ENCODE data around the gene TRIM29. TPM values are rescaled to one million over a fixed set of nuclear protein-coding genes. Genes with fewer than 3 reads are reported as not detected.

Gene TRIM29
- total and polyA plus RNA-seq, 2 of the 4 experiments (the other 2 are of a cell fraction), result not detected

DNA sequence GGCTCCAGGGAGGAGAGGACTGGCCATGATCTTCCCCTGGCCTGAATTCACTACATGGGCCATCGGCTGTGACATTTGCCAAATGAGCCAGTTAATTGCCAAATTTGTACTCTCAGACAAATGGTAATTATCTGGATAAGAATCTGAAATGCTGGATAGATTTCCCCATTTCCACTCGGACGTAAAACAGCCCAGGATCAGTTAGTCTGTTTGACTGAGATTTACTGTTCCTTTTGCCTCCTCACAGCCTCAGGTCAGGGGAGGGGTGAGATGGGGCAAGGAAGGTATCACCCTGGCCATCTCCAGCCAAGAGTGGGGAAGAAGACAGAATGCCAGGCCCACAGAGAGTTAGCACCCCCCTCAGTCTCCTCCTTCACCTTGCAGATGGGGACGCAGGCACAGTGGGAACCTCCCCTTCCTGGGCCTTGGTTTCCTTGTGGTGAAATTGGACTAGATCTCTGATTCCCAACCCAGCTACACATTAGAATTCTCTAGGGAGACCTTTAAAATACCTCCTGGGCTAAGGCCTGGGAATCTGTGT is 5.2 kb downstream of the TRIM29 start:
- no peak overlapping the region for H3K56ac ChIP-seq (ENCODE audit: extremely low read depth, insufficient read depth, low read length)
- intact Hi-C loops (cut with micrococcal nuclease) (no loop called here), dilution Hi-C loops (cut with HindIII; ENCODE audit: low sequenced_read_pairs, unreplicated experiment) (no loop called here), in situ Hi-C loops (cut with MboI; ENCODE audit: low sequenced_read_pairs) (no loop called here)
- CTCF ChIA-PET, result no interaction called here
- POLR2A ChIA-PET (ENCODE audit: unreplicated experiment), result no interaction called here
- H2BK20ac ChIP-seq (ENCODE audit: low read depth, low read length), result no peak overlapping the region
- no peaks in the 10 kb centered on the region for H3K4me1 ChIP-seq (ENCODE audit: control insufficient read depth, insufficient read depth, low read length)
- no peak overlapping the region for H3K27ac ChIP-seq (ENCODE audit: insufficient read depth, low read length)
- H3K9ac ChIP-seq (ENCODE audit: low read depth, low read length), result no peak overlapping the region
- ATAC-seq (ENCODE audit: low read depth) (no peak), DNase-seq (no peak)
- no peak overlapping the region for H3K4me2 ChIP-seq (ENCODE audit: low read depth, low read length)
- no peak overlapping the region for H2AK9ac ChIP-seq (replicated peaks; ENCODE audit: low read depth, low read length, poor library complexity)
- H3K4ac ChIP-seq (ENCODE audit: low read depth, low read length), result no peak overlapping the region
- no peak overlapping the region for H3K4me3 ChIP-seq (ENCODE audit: insufficient read depth, low read depth, low read length)
- no peaks in the 10 kb centered on the region for H3K79me1 ChIP-seq (ENCODE audit: low read depth in 1 of 2, low read length in 2 of 2)
- no peak overlapping the region for H2BK120ac ChIP-seq (ENCODE audit: low read depth, low read length)
- H3K36me3 ChIP-seq (ENCODE audit: control insufficient read depth, insufficient read depth, low read length), result no peaks in the 10 kb centered on the region
- H2BK15ac ChIP-seq (ENCODE audit: low read depth, low read length), result no peak overlapping the region
- WGBS, 2 experiments (ENCODE audit: extremely low coverage in 2 of 2, insufficient read length in 1 of 2), result no CpG with 5 or more reads among the region's 4 CpGs
- H3K18ac ChIP-seq (ENCODE audit: low read depth, low read length), result no peak overlapping the region
- H3K14ac ChIP-seq (replicated peaks; ENCODE audit: low read depth, low read length), result no peak overlapping the region
- H4K8ac ChIP-seq (ENCODE audit: low read depth in 2 of 2, low read length in 2 of 2), result no peak overlapping the region
- no peak overlapping the region for H2BK5ac ChIP-seq (ENCODE audit: low read depth, low read length, poor library complexity, severe bottlenecking)
- H4K5ac ChIP-seq (ENCODE audit: low read depth, low read length), result no peak overlapping the region
- no peaks in the 10 kb centered on the region for H3K9me3 ChIP-seq (ENCODE audit: control insufficient read depth, insufficient read depth, low read length)
- BruUV-seq (replicated peaks), result no TSS peak
- H3K27me3 ChIP-seq (ENCODE audit: control insufficient read depth, insufficient read depth, low read length), result peaks cover 58% of the 10 kb centered on the region
- H4K91ac ChIP-seq (ENCODE audit: insufficient read depth, low read depth, low read length), result no peak overlapping the region
- TF ChIP-seq MXI1 (IDR thresholded peaks at IDR 0.05; ENCODE audit: borderline replicate concordance, low read depth, low read length) (no peak), NFE2L2 (IDR thresholded peaks at IDR 0.05; ENCODE audit: low read depth, low read length) (no peak), CEBPB (IDR thresholded peaks at IDR 0.05; ENCODE audit: low read depth, low read length) (no peak), CHD1 (IDR thresholded peaks at IDR 0.05; ENCODE audit: low read depth, low read length) (no peak), MAZ (IDR thresholded peaks at IDR 0.05; ENCODE audit: borderline replicate concordance, low read depth, low read length) (no peak), RFX5 (IDR thresholded peaks at IDR 0.05; ENCODE audit: low read depth, low read length) (no peak), MAFK (IDR thresholded peaks at IDR 0.05; ENCODE audit: low read depth, low read length) (no peak), SMC3 (IDR thresholded peaks at IDR 0.05; ENCODE audit: low read depth, low read length) (no peak), POLR2A (IDR thresholded peaks at IDR 0.05; ENCODE audit: low read depth, low read length) (no peak), RAD21 (IDR thresholded peaks at IDR 0.05; ENCODE audit: low read length) (no peak), RCOR1 (IDR thresholded peaks at IDR 0.05; ENCODE audit: insufficient replicate concordance, low read length) (no peak)
- TF ChIP-seq, protein P1, sequence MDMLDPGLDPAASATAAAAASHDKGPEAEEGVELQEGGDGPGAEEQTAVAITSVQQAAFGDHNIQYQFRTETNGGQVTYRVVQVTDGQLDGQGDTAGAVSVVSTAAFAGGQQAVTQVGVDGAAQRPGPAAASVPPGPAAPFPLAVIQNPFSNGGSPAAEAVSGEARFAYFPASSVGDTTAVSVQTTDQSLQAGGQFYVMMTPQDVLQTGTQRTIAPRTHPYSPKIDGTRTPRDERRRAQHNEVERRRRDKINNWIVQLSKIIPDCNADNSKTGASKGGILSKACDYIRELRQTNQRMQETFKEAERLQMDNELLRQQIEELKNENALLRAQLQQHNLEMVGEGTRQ (IDR thresholded peaks at IDR 0.05; ENCODE audit: low read depth, low read length), result no peak
- TF ChIP-seq, protein P2, sequence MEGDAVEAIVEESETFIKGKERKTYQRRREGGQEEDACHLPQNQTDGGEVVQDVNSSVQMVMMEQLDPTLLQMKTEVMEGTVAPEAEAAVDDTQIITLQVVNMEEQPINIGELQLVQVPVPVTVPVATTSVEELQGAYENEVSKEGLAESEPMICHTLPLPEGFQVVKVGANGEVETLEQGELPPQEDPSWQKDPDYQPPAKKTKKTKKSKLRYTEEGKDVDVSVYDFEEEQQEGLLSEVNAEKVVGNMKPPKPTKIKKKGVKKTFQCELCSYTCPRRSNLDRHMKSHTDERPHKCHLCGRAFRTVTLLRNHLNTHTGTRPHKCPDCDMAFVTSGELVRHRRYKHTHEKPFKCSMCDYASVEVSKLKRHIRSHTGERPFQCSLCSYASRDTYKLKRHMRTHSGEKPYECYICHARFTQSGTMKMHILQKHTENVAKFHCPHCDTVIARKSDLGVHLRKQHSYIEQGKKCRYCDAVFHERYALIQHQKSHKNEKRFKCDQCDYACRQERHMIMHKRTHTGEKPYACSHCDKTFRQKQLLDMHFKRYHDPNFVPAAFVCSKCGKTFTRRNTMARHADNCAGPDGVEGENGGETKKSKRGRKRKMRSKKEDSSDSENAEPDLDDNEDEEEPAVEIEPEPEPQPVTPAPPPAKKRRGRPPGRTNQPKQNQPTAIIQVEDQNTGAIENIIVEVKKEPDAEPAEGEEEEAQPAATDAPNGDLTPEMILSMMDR (conservative IDR thresholded peaks at IDR 0.05; ENCODE audit: low read depth, low read length), result no peak
- TF ChIP-seq, protein P3, sequence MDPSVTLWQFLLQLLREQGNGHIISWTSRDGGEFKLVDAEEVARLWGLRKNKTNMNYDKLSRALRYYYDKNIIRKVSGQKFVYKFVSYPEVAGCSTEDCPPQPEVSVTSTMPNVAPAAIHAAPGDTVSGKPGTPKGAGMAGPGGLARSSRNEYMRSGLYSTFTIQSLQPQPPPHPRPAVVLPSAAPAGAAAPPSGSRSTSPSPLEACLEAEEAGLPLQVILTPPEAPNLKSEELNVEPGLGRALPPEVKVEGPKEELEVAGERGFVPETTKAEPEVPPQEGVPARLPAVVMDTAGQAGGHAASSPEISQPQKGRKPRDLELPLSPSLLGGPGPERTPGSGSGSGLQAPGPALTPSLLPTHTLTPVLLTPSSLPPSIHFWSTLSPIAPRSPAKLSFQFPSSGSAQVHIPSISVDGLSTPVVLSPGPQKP (IDR thresholded peaks at IDR 0.05; ENCODE audit: borderline replicate concordance, low read depth, low read length), result no peak
- no peak overlapping the region for H2AFZ ChIP-seq (replicated peaks; ENCODE audit: low read length, poor library complexity)
- H3K23ac ChIP-seq (ENCODE audit: low read depth, low read length), result no peak overlapping the region
- no peaks in the 10 kb centered on the region for H4K20me1 ChIP-seq (ENCODE audit: insufficient read depth, low read length)
- no peaks in the 10 kb centered on the region for H3K9me1 ChIP-seq (ENCODE audit: insufficient read depth, low read length)
- H2AK5ac ChIP-seq (ENCODE audit: low read depth, low read length), result no peak overlapping the region

Measured in IMR-90 (cell line).